SHP77 treated with DMSO at 0.1 percent for 48 hours (cell line): Measurements from ENCODE around the gene ARFIP1.
"Not testable (repeated sequence)": the region's sequence is repeated elsewhere in the genome, so short reads cannot be mapped to it uniquely, and the experiment has no call there.

ENCODE experiments used
- DNase-seq: peaks from one replicate; lab custom pipeline; 2025; lab: John Stamatoyannopoulos, UW

The ARFIP1 gene

GRCh38 chr4:152896811-152897210, 117.1 kb downstream of the ARFIP1 start:
- DNase-seq = no peak

GRCh38 chr4:152898133-152898532, 118.4 kb downstream of the ARFIP1 start:
- not testable (repeated sequence) for DNase-seq

GRCh38 chr4:152898606-152899005, 118.9 kb downstream of the ARFIP1 start:
- DNase-seq = no peak

- no peak for DNase-seq
These were observed 120.6 kb downstream of the ARFIP1 start for GRCh38 chr4:152900395-152900794.

GRCh38 chr4:152901205-152901604, 121.5 kb downstream of the ARFIP1 start:
- no peak for DNase-seq

- DNase-seq = no peak
These were observed 123.9 kb downstream of the ARFIP1 start for GRCh38 chr4:152903658-152904057.

- DNase-seq = no peak
These were observed 130.1 kb downstream of the ARFIP1 start for GRCh38 chr4:152909901-152910300.

- DNase-seq = no peak
These were observed 130.8 kb downstream of the ARFIP1 start for GRCh38 chr4:152910521-152910920.

- DNase-seq = no peak
These were observed 138.0 kb downstream of the ARFIP1 start for GRCh38 chr4:152917543-152918395.

- DNase-seq = no peak
These were observed 140.1 kb downstream of the ARFIP1 start for GRCh38 chr4:152919826-152920225.

GRCh38 chr4:152920768-152921167, 141.0 kb downstream of the ARFIP1 start:
- DNase-seq = no peak

GRCh38 chr4:152921284-152921683, 141.5 kb downstream of the ARFIP1 start:
- no peak for DNase-seq

- no peak for DNase-seq
These were observed 146.1 kb downstream of the ARFIP1 start for GRCh38 chr4:152925851-152926250.

GRCh38 chr4:152926959-152927358, 147.2 kb downstream of the ARFIP1 start:
- no peak for DNase-seq

- no peak for DNase-seq
These were observed 148.0 kb downstream of the ARFIP1 start for GRCh38 chr4:152927737-152928136.

- no peak for DNase-seq
These were observed 148.5 kb downstream of the ARFIP1 start for GRCh38 chr4:152928286-152928685.

GRCh38 chr4:152929888-152930287, 150.1 kb downstream of the ARFIP1 start:
- no peak for DNase-seq

GRCh38 chr4:152935143-152935542, 155.4 kb downstream of the ARFIP1 start:
- DNase-seq = no peak

- DNase-seq = peak; percentile 3
These were observed 156.1 kb downstream of the ARFIP1 start, which contains the start of gene FHDC1 for GRCh38 chr4:152935631-152936445. Gene FHDC1, plus strand, starts transcription at chr4:152936323. Its CDS starts 6,735 bp downstream, at chr4:152943058.

GRCh38 chr4:152936446-152937335, 156.9 kb downstream of the ARFIP1 start:
- no peak for DNase-seq

- DNase-seq = no peak
These were observed 157.8 kb downstream of the ARFIP1 start for GRCh38 chr4:152937336-152938236.
